ENCODE data around the gene DIPK1C. TPM values are rescaled to one million over a fixed set of nuclear protein-coding genes. Genes with fewer than 3 reads are reported as not detected.

DIPK1C gene
- total RNA-seq, 1 donor from 2014 or later: not detected

DNA sequence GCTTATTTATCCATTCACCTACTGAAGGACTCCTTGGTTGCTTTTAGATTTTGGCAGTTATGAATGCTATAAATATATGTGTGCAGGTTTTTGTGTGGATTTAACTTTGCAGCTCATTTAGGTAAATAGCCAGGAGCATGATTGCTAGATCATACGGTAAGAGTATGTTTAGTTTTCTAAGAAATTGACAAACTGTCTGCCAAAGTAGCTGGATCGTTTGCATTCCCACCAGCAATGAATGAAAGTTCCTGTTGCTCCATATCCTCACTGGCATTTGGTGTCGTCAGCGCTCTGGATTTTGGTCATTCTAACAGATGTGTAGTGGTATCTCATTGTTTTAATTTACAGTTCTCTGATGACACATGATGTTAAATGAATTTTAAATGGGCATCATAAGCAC lies 8.7 kb upstream of the DIPK1C start:
- no peak overlapping the region for H3K27ac Mint-ChIP-seq
- no peaks in the 10 kb centered on the region for H3K4me1 Mint-ChIP-seq
- H3K9me3 Mint-ChIP-seq: peaks cover 8% of the 10 kb centered on the region
- POLR2A ChIA-PET: no interaction called here
- CTCF ChIA-PET: no interaction called here
- ATAC-seq (ENCODE audit: low read depth) (no peak), DNase-seq (no peak)
- no peaks in the 10 kb centered on the region for H3K36me3 Mint-ChIP-seq (ENCODE audit: low read depth)
- H3K4me3 Mint-ChIP-seq: no peak overlapping the region
- intact Hi-C loops (cut with micrococcal nuclease): no loop called here
- TF ChIP-seq, protein P1, sequence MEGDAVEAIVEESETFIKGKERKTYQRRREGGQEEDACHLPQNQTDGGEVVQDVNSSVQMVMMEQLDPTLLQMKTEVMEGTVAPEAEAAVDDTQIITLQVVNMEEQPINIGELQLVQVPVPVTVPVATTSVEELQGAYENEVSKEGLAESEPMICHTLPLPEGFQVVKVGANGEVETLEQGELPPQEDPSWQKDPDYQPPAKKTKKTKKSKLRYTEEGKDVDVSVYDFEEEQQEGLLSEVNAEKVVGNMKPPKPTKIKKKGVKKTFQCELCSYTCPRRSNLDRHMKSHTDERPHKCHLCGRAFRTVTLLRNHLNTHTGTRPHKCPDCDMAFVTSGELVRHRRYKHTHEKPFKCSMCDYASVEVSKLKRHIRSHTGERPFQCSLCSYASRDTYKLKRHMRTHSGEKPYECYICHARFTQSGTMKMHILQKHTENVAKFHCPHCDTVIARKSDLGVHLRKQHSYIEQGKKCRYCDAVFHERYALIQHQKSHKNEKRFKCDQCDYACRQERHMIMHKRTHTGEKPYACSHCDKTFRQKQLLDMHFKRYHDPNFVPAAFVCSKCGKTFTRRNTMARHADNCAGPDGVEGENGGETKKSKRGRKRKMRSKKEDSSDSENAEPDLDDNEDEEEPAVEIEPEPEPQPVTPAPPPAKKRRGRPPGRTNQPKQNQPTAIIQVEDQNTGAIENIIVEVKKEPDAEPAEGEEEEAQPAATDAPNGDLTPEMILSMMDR (IDR thresholded peaks at IDR 0.05): no peak
- H3K27me3 Mint-ChIP-seq: peaks cover 11% of the 10 kb centered on the region

DNA sequence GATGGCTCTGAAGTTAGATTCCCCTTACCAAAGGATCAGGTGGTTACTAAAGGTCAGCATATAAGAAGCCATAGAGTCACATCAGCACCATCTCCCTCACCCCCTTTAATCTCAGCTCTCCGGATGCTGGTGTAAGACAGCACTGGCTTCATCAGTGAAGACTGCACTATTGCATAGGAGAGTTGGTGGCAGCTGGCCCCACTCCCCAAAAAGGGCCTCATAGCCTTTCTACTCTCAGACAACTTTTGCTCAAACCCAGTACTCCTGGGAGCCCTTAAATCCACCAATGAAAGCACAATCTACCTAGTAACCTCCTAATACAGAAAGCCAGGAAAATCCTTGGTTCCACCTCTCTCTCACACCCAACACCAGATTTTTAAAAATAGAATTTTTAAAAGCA lies 6.9 kb upstream of the DIPK1C start:
- TF ChIP-seq, protein P1 (IDR thresholded peaks at IDR 0.05): no peak
- H3K27ac Mint-ChIP-seq: no peak overlapping the region
- H3K27me3 Mint-ChIP-seq: peaks cover 12% of the 10 kb centered on the region
- DNase-seq (no peak), ATAC-seq (ENCODE audit: low read depth) (no peak)
- no peak overlapping the region for H3K4me3 Mint-ChIP-seq
- H3K4me1 Mint-ChIP-seq: no peaks in the 10 kb centered on the region
- intact Hi-C loops (cut with micrococcal nuclease): no loop called here
- POLR2A ChIA-PET: no interaction called here
- no peaks in the 10 kb centered on the region for H3K36me3 Mint-ChIP-seq (ENCODE audit: low read depth)
- no peaks in the 10 kb centered on the region for H3K9me3 Mint-ChIP-seq
- CTCF ChIA-PET: no interaction called here

DNA sequence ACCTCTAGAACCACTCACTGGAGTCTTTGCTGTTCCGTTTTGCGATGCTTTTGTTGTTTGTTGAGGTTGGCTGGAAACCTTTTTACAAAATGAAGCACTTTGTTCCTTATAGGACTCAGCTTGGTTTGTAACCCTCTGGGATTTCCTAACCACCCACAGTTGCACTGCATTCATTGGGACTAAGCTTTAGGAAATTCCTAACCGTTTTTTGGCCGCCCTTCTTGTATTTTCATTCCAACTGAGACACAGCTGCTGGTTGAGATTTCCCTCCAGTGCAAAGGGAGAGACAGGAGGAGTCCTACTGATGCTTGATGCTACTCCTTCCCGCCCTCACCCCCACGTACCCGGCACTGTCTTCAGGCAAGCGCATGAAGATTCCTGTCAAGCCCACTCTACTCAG lies 6.1 kb upstream of the DIPK1C start:
- no peak overlapping the region for H3K4me3 Mint-ChIP-seq
- TF ChIP-seq, protein P1 (IDR thresholded peaks at IDR 0.05): no peak
- intact Hi-C loops (cut with micrococcal nuclease): no loop called here
- no peak overlapping the region for H3K27ac Mint-ChIP-seq
- H3K4me1 Mint-ChIP-seq: no peaks in the 10 kb centered on the region
- H3K36me3 Mint-ChIP-seq (ENCODE audit: low read depth): no peaks in the 10 kb centered on the region
- no peaks in the 10 kb centered on the region for H3K9me3 Mint-ChIP-seq
- ATAC-seq (ENCODE audit: low read depth): no peak
- ChIA-PET CTCF (no interaction called here), POLR2A (no interaction called here)
- DNase-seq: no peak
- H3K27me3 Mint-ChIP-seq: peaks cover 16% of the 10 kb centered on the region

DNA sequence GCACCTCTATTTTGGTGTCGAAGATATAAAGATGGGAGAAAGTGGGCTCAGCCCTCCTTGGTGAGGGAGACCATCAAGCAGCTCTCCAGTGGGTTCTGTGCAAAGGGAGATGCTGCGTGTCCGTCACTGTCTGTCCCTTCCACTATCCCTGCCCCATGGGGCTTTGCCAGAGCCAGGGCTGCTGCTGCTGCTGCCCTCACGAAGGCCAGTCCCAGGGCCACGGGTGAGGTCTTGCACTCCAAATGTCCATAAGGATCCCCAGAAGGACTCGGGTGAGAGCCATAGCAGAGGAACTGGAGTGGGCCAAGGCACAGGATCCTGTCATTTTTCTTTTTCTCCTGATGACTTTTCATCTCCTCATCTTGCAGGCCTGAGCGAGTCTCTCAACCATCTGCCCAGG lies 3.7 kb upstream of the DIPK1C start:
- DNase-seq: no peak
- Mint-ChIP-seq H3K36me3 (ENCODE audit: low read depth) (no peaks in the 10 kb centered on the region), H3K27me3 (peaks cover 25% of the 10 kb centered on the region), H3K27ac (no peak overlapping the region), H3K4me1 (peaks cover 9% of the 10 kb centered on the region), H3K9me3 (no peaks in the 10 kb centered on the region), H3K4me3 (no peak overlapping the region)
- intact Hi-C loops (cut with micrococcal nuclease): no loop called here
- ATAC-seq (ENCODE audit: low read depth): no peak
- TF ChIP-seq, protein P1 (IDR thresholded peaks at IDR 0.05): no peak
- ChIA-PET CTCF (no interaction called here), POLR2A (no interaction called here)

DNA sequence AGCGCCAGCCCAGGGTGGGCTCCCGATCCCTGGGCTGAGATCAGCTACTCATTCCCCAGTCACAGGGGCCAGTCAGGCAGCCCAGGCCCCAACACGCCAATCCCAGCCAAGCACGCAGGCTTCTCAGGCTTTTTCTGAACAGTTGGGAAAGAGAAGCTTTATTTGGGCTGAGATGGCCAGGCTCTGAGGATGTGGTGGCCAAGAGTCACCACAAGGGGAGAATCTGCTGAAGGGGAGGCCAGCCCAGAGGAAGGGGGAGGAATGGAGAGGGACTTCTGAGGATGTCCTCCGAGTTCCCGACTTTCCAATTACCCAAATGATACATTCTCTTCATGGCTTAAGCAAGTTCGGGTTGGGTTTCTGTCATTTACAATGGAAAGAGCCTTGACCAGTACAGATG lies 2.8 kb upstream of the DIPK1C start:
- Mint-ChIP-seq H3K27me3 (peaks cover 26% of the 10 kb centered on the region), H3K36me3 (ENCODE audit: low read depth) (no peaks in the 10 kb centered on the region), H3K9me3 (no peaks in the 10 kb centered on the region), H3K4me3 (no peak overlapping the region), H3K4me1 (peaks cover 9% of the 10 kb centered on the region), H3K27ac (no peak overlapping the region)
- POLR2A ChIA-PET: no interaction called here
- TF ChIP-seq, protein P1 (IDR thresholded peaks at IDR 0.05): no peak
- intact Hi-C loops (cut with micrococcal nuclease): no loop called here
- DNase-seq (no peak), ATAC-seq (ENCODE audit: low read depth) (no peak)
- CTCF ChIA-PET: no interaction called here

All from activated B cell treated with CpG ODN at 0.5 μM for 24 hours (primary cell).